HL-60 (cell line): ENCODE data around the gene TIMM23.
"Not testable (repeated sequence)": the region's sequence is repeated elsewhere in the genome, so short reads cannot be mapped to it uniquely, and the experiment has no call there.

ENCODE experiments used
- DNase-seq, 2 experiments: peaks; one replicate each; pipeline ENCODE4 v3.0.0-alpha.2; 2010 to 2020; ENCODE audit warnings: low read depth in 1 of 2, low spot score in 1 of 2
- H3K27ac ChIP-seq: fragments of 250-450 bp; sonication (Bioruptor Pico); replicated peaks from 2 replicates; pipeline ENCODE4 v1.5.1; 2020; ENCODE audit warnings: mild to moderate bottlenecking, moderate library complexity
- H3K27me3 ChIP-seq: fragments of 250-450 bp; sonication (Bioruptor Pico); 2 replicates; pipeline ENCODE4 v1.5.1; 2021; ENCODE audit warnings: mild to moderate bottlenecking, moderate library complexity; ENCODE audit not compliant: insufficient read depth, poor library complexity, severe bottlenecking
- H3K4me3 ChIP-seq: replicated peaks from 2 replicates; pipeline ENCODE4 v1.5.1; 2011; ENCODE audit warnings: mild to moderate bottlenecking, control low read depth, low read length; ENCODE audit not compliant: insufficient read depth
- GABPA ChIP-seq: IDR thresholded peaks from 2 replicates; pipeline ENCODE4 v1.6.1; 2012; ENCODE audit warnings: low read depth
- POLR2AphosphoS5 ChIP-seq: IDR thresholded peaks from 2 replicates; pipeline ENCODE4 v1.6.1; 2012; ENCODE audit warnings: low read depth
- SPI1 ChIP-seq: IDR thresholded peaks from 2 replicates; pipeline ENCODE4 v1.6.1; 2012; ENCODE audit warnings: low read depth, mild to moderate bottlenecking, borderline replicate concordance
- TF ChIP-seq, protein P1 (sequence below): IDR thresholded peaks from one replicate; pipeline ENCODE4 v1.5.1; 2011; ENCODE audit warnings: low read length, control low read depth, inconsistent platforms; ENCODE audit not compliant: insufficient read depth
- TF ChIP-seq, protein P2 (sequence below): IDR thresholded peaks from 2 replicates; pipeline ENCODE4 v1.6.1; 2012; ENCODE audit warnings: low read depth; ENCODE audit not compliant: insufficient replicate concordance

TIMM23 gene

DNA sequence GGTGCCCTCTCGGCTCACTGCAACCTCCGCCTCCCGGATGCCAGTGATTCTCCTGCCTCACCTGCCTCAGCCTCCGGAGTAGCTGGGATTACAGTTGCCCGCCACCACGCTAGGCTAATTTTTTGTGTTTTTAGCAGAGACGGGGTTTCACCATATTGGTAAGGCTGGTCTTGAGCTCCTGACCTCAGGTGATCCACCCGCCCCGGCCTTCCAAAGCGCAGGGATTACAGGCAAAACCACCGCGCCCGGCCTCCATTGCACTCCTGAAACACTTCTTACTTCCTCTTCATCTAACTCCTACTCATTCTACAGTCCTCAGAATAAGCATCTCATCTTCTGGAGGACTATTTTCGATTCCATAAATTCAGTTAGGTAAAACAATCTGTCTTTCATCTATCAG is 1.3 kb upstream of the TIMM23 start:
- DNase-seq: peak in 1 of 2 experiments; percentile 12
- H3K4me3 ChIP-seq: peak overlapping the region; percentile 80
- peak overlapping the region; percentile 78 for H3K27ac ChIP-seq
- not testable (repeated sequence) for H3K27me3 ChIP-seq

DNA sequence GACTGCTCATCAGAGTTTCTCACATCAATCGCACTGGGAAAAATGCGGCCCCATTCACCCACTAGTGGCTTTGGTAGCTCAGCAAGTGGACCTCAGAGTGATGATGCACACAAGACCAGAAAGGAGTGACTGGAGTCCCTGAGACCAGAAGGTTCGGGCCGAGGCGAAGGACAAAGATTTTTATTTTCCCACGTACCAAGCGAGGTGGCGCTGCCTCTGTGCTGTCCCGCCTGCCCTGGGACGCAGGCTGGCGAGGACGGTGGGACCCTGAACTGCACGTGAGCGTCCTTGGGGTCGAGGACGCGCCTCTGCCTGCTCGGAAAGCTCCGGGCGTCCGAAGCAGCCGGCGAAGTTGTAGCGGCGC is 565 bp upstream of the TIMM23 start:
- peak overlapping the region; percentile 80 for H3K4me3 ChIP-seq
- peak overlapping the region; percentile 78 for H3K27ac ChIP-seq
- not testable (repeated sequence) for DNase-seq

DNA sequence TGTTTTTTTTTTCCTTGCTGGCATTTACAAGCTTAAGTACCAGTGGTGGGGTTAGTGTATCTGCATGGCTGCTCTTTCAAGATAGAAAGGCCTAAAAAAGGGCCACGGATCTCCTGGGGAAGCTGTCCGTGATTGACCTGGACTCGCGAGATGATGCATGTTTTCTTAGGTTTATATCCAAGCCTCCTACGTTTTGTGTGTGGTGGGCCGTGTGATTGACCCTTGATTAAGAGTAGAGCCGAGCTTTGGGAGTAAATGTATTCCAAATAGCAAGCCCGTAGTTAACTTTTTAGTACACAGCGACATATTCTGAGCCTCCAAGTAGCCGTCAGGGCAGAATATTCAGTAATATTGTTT is 502 bp downstream of the TIMM23 start:
- not testable (repeated sequence) for DNase-seq, H3K27me3 ChIP-seq
- Histone ChIP-seq H3K4me3 (peak overlapping the region; percentile 80), H3K27ac (peak overlapping the region; percentile 78)

More for the DNA sequence above, 565 bp upstream of the TIMM23 start:
- not testable (repeated sequence) for H3K27me3 ChIP-seq

DNA sequence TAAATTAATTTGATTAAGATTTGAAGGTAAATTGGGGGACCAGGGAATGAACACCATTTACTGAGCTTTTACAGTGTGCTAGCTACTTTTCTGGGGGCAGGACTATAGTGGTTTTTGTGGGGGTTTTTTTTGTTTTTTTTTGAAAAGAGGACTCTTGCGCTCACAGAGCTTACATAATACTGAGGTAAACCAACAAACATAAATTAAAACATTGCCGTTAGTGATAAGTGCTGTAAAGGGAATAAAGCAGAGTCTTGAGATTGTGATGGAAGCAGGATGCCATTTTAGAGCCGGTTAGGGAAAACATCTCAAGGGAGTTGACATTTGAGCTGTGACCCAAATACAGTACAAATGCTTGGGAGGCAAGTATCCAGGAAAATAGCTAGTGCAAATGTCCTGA is 1.8 kb downstream of the TIMM23 start:
- not testable (repeated sequence) for H3K27me3 ChIP-seq, H3K27ac ChIP-seq, DNase-seq
- H3K4me3 ChIP-seq: peak overlapping the region; percentile 80

DNA sequence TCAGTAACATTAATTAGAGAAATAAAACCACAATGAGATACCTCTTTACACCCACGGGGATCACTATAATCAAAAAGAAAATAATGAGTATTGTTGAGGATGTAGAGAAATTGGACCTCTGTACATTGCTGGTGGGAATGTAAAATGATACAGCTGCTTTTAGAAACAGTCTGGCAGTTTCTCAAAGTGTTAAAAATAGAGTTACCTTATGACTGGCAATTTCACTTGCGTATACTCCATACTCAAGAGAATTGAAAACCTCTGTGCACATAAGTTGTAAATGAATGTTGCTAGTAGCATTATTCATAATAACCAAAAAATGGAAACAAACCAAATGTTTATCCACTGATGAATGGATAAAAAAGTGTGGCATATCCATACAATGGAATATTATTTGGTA is 6.3 kb downstream of the TIMM23 start:
- DNase-seq, H3K27ac ChIP-seq, H3K4me3 ChIP-seq, H3K27me3 ChIP-seq: not testable (repeated sequence)

DNA sequence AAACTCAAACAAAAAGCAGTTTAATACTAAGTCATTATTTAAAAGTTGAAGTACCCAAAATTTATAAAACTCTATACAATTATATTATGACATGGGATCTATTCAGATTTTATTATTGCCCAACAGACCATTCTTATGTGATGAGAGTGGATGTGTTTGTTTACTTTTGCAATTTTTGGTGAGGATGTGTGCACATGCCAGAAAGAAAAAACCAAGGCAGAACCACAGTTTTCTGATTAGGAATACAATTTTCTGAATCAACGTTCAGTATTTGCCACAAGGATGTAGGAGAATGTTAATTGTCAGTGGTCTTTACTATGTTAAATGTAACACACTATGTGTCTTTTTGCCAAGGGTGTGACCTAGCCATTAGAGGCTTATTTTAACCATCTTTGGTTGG is 9.1 kb downstream of the TIMM23 start:
- not testable (repeated sequence) for H3K27me3 ChIP-seq, H3K27ac ChIP-seq, H3K4me3 ChIP-seq, DNase-seq

DNA sequence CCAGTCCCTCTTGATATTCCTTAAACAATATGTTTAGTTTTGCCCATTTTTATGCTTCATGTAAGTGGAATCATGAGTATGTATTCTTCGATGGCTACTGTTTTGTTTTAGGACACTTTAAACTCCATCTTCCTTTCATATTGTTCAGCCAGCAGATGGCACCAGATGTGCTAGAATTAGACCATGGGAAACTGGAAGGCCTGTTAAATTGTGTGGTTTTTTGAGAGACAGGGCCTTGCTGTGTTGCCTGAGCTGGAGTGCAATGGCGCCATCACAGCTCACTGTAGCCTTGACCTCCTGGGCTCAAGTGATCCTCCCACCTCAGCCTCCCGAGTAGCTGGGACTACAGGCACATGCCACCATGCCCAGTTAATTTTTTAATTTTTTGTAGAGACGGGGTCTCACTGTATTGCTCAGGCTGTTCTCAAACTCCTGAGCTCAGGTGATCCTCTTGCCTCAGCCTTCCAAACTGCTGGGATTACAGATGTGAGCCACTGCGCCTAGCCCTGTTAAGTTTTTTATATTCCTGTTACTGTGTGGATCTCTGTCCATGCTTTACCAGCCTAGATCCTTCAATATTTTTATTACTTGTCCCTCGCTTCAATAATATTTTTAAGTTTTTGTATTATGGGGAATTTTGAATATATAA is 11.4 kb downstream of the TIMM23 start:
- peak in 1 of 2 experiments; percentile 68 for DNase-seq
- H3K4me3 ChIP-seq, H3K27ac ChIP-seq, H3K27me3 ChIP-seq: not testable (repeated sequence)

DNA sequence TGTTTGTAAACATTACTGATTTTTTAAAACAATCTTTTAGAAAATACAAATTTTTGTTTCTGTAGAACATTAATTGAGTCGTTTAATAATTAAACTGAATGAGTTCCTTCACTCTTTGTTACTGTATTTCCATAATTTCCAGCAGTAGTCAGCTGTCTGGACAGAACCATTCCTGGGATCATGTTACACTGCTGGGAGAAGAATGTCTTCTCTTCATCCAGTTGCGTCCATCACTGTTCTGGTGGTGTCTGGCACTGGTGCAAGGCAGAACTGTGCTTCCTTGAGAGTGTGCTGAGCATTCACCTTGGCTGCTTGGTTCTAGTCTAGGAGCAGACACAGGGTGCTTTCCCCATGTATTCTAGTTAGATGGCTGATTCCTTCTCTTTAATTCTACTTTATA is 12.2 kb downstream of the TIMM23 start:
- not testable (repeated sequence) for H3K27ac ChIP-seq, H3K4me3 ChIP-seq, DNase-seq, H3K27me3 ChIP-seq

DNA sequence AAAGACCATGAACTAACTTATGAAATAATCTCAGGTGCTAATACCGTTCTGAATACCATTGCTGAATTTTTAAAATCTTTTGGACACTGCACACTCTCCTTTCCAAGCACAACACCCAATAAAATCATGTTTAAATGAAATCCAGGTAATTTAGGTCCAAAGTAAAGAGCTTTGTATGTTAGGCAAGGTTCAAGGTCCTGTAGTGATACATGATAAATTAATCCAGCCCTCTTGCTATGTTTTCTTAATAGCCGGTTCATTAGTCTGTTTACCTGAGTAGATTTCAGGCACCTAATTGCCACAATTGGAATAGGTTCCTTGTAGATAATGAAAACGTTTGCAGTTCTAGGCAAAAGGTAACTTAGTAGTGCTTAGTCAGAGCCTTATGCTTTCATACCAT is 13.3 kb downstream of the TIMM23 start:
- DNase-seq, H3K4me3 ChIP-seq, H3K27me3 ChIP-seq, H3K27ac ChIP-seq: not testable (repeated sequence)

DNA sequence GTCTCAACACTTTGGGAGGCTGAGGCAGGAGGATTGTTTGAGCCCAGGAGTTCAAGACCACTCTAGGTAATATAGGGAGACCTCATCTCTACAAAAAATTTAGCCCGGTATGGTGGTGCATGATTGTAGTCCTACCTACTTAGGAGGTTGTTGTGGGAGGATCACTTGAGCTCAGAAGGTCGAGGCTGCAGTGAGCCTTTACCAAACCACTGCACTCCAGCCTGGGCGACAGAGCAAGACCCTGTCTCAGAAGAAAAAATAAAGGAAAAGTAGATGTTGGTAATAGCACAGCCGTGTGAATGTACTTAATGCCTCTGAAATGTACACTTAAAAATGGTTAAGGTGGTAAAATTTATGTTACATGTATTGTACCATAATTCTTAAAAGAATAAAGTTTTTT is 25.3 kb downstream of the TIMM23 start:
- TF ChIP-seq SPI1: no peak
- no peak for TF ChIP-seq POLR2AphosphoS5
- no peak for TF ChIP-seq GABPA
- TF ChIP-seq, protein P1, sequence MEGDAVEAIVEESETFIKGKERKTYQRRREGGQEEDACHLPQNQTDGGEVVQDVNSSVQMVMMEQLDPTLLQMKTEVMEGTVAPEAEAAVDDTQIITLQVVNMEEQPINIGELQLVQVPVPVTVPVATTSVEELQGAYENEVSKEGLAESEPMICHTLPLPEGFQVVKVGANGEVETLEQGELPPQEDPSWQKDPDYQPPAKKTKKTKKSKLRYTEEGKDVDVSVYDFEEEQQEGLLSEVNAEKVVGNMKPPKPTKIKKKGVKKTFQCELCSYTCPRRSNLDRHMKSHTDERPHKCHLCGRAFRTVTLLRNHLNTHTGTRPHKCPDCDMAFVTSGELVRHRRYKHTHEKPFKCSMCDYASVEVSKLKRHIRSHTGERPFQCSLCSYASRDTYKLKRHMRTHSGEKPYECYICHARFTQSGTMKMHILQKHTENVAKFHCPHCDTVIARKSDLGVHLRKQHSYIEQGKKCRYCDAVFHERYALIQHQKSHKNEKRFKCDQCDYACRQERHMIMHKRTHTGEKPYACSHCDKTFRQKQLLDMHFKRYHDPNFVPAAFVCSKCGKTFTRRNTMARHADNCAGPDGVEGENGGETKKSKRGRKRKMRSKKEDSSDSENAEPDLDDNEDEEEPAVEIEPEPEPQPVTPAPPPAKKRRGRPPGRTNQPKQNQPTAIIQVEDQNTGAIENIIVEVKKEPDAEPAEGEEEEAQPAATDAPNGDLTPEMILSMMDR: no peak
- TF ChIP-seq, protein P2, sequence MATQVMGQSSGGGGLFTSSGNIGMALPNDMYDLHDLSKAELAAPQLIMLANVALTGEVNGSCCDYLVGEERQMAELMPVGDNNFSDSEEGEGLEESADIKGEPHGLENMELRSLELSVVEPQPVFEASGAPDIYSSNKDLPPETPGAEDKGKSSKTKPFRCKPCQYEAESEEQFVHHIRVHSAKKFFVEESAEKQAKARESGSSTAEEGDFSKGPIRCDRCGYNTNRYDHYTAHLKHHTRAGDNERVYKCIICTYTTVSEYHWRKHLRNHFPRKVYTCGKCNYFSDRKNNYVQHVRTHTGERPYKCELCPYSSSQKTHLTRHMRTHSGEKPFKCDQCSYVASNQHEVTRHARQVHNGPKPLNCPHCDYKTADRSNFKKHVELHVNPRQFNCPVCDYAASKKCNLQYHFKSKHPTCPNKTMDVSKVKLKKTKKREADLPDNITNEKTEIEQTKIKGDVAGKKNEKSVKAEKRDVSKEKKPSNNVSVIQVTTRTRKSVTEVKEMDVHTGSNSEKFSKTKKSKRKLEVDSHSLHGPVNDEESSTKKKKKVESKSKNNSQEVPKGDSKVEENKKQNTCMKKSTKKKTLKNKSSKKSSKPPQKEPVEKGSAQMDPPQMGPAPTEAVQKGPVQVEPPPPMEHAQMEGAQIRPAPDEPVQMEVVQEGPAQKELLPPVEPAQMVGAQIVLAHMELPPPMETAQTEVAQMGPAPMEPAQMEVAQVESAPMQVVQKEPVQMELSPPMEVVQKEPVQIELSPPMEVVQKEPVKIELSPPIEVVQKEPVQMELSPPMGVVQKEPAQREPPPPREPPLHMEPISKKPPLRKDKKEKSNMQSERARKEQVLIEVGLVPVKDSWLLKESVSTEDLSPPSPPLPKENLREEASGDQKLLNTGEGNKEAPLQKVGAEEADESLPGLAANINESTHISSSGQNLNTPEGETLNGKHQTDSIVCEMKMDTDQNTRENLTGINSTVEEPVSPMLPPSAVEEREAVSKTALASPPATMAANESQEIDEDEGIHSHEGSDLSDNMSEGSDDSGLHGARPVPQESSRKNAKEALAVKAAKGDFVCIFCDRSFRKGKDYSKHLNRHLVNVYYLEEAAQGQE: no peak
- no peak for DNase-seq
- H3K27me3 ChIP-seq: no peaks in the 10 kb centered on the region
- no peak overlapping the region for H3K4me3 ChIP-seq
- H3K27ac ChIP-seq: no peak overlapping the region
